HFFc6 (cell line): ENCODE results near the gene PALLD. TPM values are rescaled to one million over a fixed set of nuclear protein-coding genes. Genes with fewer than 3 reads are reported as not detected.

ENCODE experiments used
- DNase-seq: peaks from one replicate; pipeline ENCODE4 v3.0.0-alpha.2; 2018
- H3K27ac Mint-ChIP-seq: 2 replicates; pipeline ENCODE4 v1.8.0; 2020; ENCODE audit warnings: mild to moderate bottlenecking, mixed read lengths
- H3K27me3 Mint-ChIP-seq: 2 replicates; pipeline ENCODE4 v1.8.0; 2021; ENCODE audit warnings: mild to moderate bottlenecking, moderate library complexity, mixed read lengths; ENCODE audit not compliant: insufficient read depth
- H3K36me3 Mint-ChIP-seq: 2 replicates; pipeline ENCODE4 v1.8.0; 2021; ENCODE audit warnings: low read depth, mixed read lengths
- H3K4me1 Mint-ChIP-seq: 2 replicates; pipeline ENCODE4 v1.8.0; 2020; ENCODE audit warnings: low read depth, mixed read lengths
- H3K4me3 Mint-ChIP-seq: 2 replicates; pipeline ENCODE4 v1.8.0; 2020; ENCODE audit warnings: mild to moderate bottlenecking, moderate library complexity, mixed read lengths
- H3K9me3 Mint-ChIP-seq: 2 replicates; pipeline ENCODE4 v1.8.0; 2020; ENCODE audit warnings: mild to moderate bottlenecking, mixed read lengths
- CTCF ChIP-seq: fragments of 200-600 bp; sonication (generic); IDR thresholded peaks from 2 replicates; pipeline ENCODE4 v1.5.0; 2021; ENCODE audit warnings: antibody characterized with exemption, mild to moderate bottlenecking
- total RNA-seq, 6 experiments: library from RNA; stranded (reverse); fragmentation: NEBNext Ultra II Directional; extraction: Animal tissue kit (Norgen Biotek cat#: 25700); gene quantifications; 2 replicates in 1 of 6; 3 replicates in 5 of 6; pipeline ENCODE4 v1.2.3, GENCODE V29; 2021

PALLD gene
- total RNA-seq, 6 experiments from 2014 or later, result 72.6 to 163 (median 149) TPM

- Mint-ChIP-seq H3K36me3 (no peaks in the 10 kb centered on the region), H3K27ac (peak overlapping the region; percentile 25), H3K4me3 (peak overlapping the region; percentile 19; the same call in 1 of the 2 replicates), H3K4me1 (peaks cover 38% of the 10 kb centered on the region), H3K27me3 (no peaks in the 10 kb centered on the region; the same call in 1 of the 2 replicates), H3K9me3 (no peaks in the 10 kb centered on the region)
- peak; percentile 73 for DNase-seq
- TF ChIP-seq CTCF, result no peak
Measured at GRCh38 chr4:168574581-168575295, 77.9 kb downstream of the PALLD start.

- 0 out of 2 replicates have a peak, but pooled peaks cover 1% of the 10 kb centered on the region for H3K36me3 Mint-ChIP-seq
- DNase-seq, result no peak
- peaks cover 31% of the 10 kb centered on the region for H3K4me1 Mint-ChIP-seq
- H3K4me3 Mint-ChIP-seq, result no peak overlapping the region
- H3K27me3 Mint-ChIP-seq, result no peaks in the 10 kb centered on the region; the same call in 1 of the 2 replicates
- no peaks in the 10 kb centered on the region for H3K9me3 Mint-ChIP-seq
- no peak overlapping the region for H3K27ac Mint-ChIP-seq
- TF ChIP-seq CTCF, result no peak
Measured at GRCh38 chr4:168575473-168575872, 78.6 kb downstream of the PALLD start.

GRCh38 chr4:168577624-168578023 lies 80.8 kb downstream of the PALLD start:
- DNase-seq, result no peak
- Mint-ChIP-seq H3K27me3 (no peaks in the 10 kb centered on the region; the same call in 1 of the 2 replicates), H3K27ac (no peak overlapping the region), H3K4me1 (peaks cover 27% of the 10 kb centered on the region), H3K4me3 (no peak overlapping the region), H3K36me3 (peaks cover 21% of the 10 kb centered on the region; the same call in 1 of the 2 replicates), H3K9me3 (peaks cover 6% of the 10 kb centered on the region; the same call in 1 of the 2 replicates)
- no peak for TF ChIP-seq CTCF

GRCh38 chr4:168580228-168580627 lies 83.4 kb downstream of the PALLD start:
- peaks cover 6% of the 10 kb centered on the region; the same call in 1 of the 2 replicates for H3K9me3 Mint-ChIP-seq
- no peak overlapping the region for H3K27ac Mint-ChIP-seq
- TF ChIP-seq CTCF, result no peak
- peaks cover 20% of the 10 kb centered on the region for H3K4me1 Mint-ChIP-seq
- peaks cover 21% of the 10 kb centered on the region; the same call in 1 of the 2 replicates for H3K36me3 Mint-ChIP-seq
- DNase-seq, result no peak
- H3K27me3 Mint-ChIP-seq, result no peaks in the 10 kb centered on the region; the same call in 1 of the 2 replicates
- no peak overlapping the region for H3K4me3 Mint-ChIP-seq

- Mint-ChIP-seq H3K27ac (peak overlapping the region; percentile 56), H3K4me3 (peak overlapping the region; percentile 21; the same call in 1 of the 2 replicates)
- TF ChIP-seq CTCF, result no peak
Measured at GRCh38 chr4:168584321-168584771, 87.5 kb downstream of the PALLD start.

More at GRCh38 chr4:168584321-168584771, 87.5 kb downstream of the PALLD start:
- peak; percentile 60 for DNase-seq
- Mint-ChIP-seq H3K4me1 (peaks cover 60% of the 10 kb centered on the region), H3K36me3 (peaks cover 21% of the 10 kb centered on the region; the same call in 1 of the 2 replicates), H3K9me3 (peaks cover 6% of the 10 kb centered on the region; the same call in 1 of the 2 replicates), H3K27me3 (peaks cover 3% of the 10 kb centered on the region; the same call in 1 of the 2 replicates)
